Colonic mucosa (tissue), 4 donors: ENCODE results near the gene EPHB6. TPM values are rescaled to one million over a fixed set of nuclear protein-coding genes. Genes with fewer than 3 reads are reported as not detected.

Experiments
- DNase-seq: peaks from one replicate; pipeline ENCODE4 v3.0.0-alpha.2; 2020
- H3K27ac ChIP-seq: fragments of 200-600 bp; one replicate; pipeline ENCODE4 v1.8.0; 2021
- H3K27me3 ChIP-seq: fragments of 200-600 bp; one replicate; pipeline ENCODE4 v1.8.0; 2021
- H3K36me3 ChIP-seq: fragments of 200-600 bp; one replicate; pipeline ENCODE4 v1.8.0; 2021
- H3K4me1 ChIP-seq: fragments of 200-600 bp; one replicate; pipeline ENCODE4 v1.8.0; 2021; ENCODE audit warnings: mild to moderate bottlenecking
- H3K4me3 ChIP-seq: fragments of 200-600 bp; one replicate; pipeline ENCODE4 v1.8.0; 2021
- H3K9ac ChIP-seq, 2 donors: one replicate each; pipeline ENCODE4 v1.7.0; 2013; ENCODE audit warnings: control low read depth in 2 of 2, low read depth in 2 of 2, low read length in 2 of 2
- H3K9me3 ChIP-seq: fragments of 200-600 bp; one replicate; pipeline ENCODE4 v1.8.0; 2021
- intact Hi-C: fragments of 100-400 bp; cut with DNase I; formaldehyde crosslinking; loops from one replicate; pipeline ENCODE4 v1.14.1; 2022
- total RNA-seq, 2 donors: library from RNA; stranded (reverse); fragmentation: NEBNext Ultra II Directional in 1 of 2; extraction: Animal tissue kit (Norgen Biotek cat#: 25700) in 1 of 2; gene quantifications; one replicate each; pipeline ENCODE4 v1.2.1, GENCODE V29; 2021
- TF ChIP-seq, protein P1 (sequence below): fragments of 200-600 bp; IDR thresholded peaks from one replicate; pipeline ENCODE4 v1.8.0; 2022; ENCODE audit warnings: antibody characterized with exemption, mild to moderate bottlenecking
- donor health status: healthy.
- donor health status: DM: no; HTN: no; CAD: no.
- donor health status: DM: no; HTN: no; CAD: no.

The EPHB6 gene
- total RNA-seq, 2 donors from 2014 or later, result 1.5 to 2.3 TPM

DNA sequence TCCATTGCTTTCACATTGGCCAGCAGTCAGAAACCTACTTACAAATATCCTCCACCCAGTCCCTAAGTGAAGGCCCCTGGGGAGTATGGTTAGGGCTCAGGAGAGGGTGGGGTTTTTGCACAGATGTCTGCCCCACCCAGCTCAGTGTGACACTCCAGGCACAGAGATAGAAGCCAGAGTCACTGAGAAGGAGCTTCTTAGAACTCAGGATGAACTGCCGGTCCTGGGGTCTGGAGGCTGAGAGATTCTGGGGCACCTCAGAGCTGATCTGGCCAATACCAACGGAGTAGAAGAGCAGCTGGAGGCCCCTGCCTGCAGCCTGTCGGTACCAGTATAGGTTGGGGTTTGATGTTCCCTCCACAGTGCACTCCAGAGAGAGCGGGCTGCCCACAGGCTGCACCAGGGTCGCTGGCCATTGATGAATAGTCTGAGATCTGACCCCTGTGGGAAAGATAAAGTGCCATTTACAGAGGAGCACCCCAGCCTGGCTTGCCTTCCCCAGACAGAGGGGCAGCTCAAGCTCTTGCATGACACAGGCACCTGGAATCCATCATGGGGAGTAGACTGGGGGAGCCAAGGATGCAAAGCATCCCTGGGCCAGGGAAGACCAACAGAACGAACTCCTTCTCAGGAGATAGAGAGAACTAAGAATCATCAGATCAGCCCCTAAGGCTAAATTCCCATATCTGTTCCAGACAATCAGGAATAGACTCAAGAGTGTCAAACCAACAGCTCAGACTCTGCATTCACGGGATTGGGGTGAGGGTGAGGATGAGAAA, 42.2 kb upstream of the EPHB6 start:
- Histone ChIP-seq H3K4me3 (no peak overlapping the region), H3K9me3 (no peaks in the 10 kb centered on the region), H3K9ac (no peak overlapping the region), H3K36me3 (no peaks in the 10 kb centered on the region), H3K27ac (no peak overlapping the region), H3K27me3 (no peaks in the 10 kb centered on the region), H3K4me1 (no peaks in the 10 kb centered on the region)
- intact Hi-C loops, result no loop called here
- TF ChIP-seq, protein P1, sequence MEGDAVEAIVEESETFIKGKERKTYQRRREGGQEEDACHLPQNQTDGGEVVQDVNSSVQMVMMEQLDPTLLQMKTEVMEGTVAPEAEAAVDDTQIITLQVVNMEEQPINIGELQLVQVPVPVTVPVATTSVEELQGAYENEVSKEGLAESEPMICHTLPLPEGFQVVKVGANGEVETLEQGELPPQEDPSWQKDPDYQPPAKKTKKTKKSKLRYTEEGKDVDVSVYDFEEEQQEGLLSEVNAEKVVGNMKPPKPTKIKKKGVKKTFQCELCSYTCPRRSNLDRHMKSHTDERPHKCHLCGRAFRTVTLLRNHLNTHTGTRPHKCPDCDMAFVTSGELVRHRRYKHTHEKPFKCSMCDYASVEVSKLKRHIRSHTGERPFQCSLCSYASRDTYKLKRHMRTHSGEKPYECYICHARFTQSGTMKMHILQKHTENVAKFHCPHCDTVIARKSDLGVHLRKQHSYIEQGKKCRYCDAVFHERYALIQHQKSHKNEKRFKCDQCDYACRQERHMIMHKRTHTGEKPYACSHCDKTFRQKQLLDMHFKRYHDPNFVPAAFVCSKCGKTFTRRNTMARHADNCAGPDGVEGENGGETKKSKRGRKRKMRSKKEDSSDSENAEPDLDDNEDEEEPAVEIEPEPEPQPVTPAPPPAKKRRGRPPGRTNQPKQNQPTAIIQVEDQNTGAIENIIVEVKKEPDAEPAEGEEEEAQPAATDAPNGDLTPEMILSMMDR, result no peak
- DNase-seq, result no peak

DNA sequence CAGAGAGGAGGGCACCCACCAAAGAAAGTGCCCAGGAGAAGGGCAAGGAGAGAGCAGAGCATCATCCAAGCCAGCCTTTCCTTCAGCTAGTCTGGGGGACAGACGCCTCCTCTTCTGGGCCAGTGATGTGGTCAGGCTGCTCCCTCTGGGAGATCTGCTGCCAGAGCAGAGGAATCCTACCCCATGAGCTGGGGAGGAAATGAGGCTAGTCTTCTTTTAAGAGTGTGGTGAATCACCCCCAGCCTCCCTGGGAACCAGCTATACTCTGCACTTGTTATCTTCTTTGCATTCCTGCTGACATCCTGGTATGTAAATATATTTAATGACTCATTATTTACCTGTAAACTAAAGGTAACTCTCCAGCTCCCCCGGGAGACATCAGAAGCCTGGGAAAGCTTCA, 41.6 kb upstream of the EPHB6 start:
- DNase-seq, result no peak
- H3K4me3 ChIP-seq, result no peak overlapping the region
- TF ChIP-seq, protein P1, result no peak
- H3K36me3 ChIP-seq, result no peaks in the 10 kb centered on the region
- no peak overlapping the region for H3K9ac ChIP-seq
- intact Hi-C loops, result no loop called here
- H3K27me3 ChIP-seq, result no peaks in the 10 kb centered on the region
- no peak overlapping the region for H3K27ac ChIP-seq
- H3K9me3 ChIP-seq, result no peaks in the 10 kb centered on the region
- no peaks in the 10 kb centered on the region for H3K4me1 ChIP-seq

DNA sequence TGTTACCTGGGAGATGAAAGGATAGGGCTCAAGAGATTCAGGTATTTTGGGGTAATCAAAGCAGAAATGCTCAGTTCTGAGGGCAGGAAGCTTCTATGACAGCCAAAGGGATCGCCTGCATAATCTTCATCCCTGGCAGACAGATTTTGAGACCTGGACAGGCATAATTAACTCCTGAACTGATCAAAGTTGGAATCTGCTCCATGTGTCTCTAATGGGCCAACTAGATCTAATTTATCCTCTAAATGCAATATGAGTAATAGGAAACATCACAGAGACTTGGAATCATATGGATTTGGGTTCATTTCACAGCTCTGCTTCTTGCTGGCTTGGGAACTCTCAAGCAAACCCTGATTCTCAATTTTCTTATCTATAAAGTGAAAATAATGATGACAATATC, 41.2 kb upstream of the EPHB6 start:
- intact Hi-C loops, result no loop called here
- no peaks in the 10 kb centered on the region for H3K9me3 ChIP-seq
- no peak overlapping the region for H3K27ac ChIP-seq
- no peak for DNase-seq
- TF ChIP-seq, protein P1, result no peak
- H3K4me3 ChIP-seq, result no peak overlapping the region
- H3K36me3 ChIP-seq, result no peaks in the 10 kb centered on the region
- H3K27me3 ChIP-seq, result no peaks in the 10 kb centered on the region
- H3K9ac ChIP-seq, result no peak overlapping the region
- no peaks in the 10 kb centered on the region for H3K4me1 ChIP-seq

DNA sequence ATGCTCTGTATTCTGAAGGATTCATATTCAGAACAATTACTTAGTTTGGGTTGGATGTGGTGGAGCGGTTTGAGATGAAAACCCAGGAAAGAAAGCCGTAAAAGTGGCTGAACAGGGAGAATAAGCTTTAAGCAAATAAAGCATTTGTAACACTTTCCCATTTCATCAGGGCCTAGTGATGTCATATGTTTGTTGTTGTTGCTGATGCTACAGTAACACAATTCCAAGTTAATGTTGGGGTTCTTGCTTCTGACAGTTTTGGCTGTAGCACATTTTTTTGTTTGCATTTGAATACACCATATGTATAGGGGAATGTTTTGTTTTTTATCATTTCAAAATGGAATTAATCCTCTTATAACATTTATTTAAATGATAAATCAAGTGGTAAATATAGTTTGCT, 40.4 kb upstream of the EPHB6 start:
- Histone ChIP-seq H3K4me1 (no peaks in the 10 kb centered on the region), H3K27me3 (no peaks in the 10 kb centered on the region), H3K9ac (no peak overlapping the region), H3K4me3 (no peak overlapping the region), H3K36me3 (no peaks in the 10 kb centered on the region), H3K9me3 (no peaks in the 10 kb centered on the region), H3K27ac (no peak overlapping the region)
- intact Hi-C loops, result no loop called here
- TF ChIP-seq, protein P1, result no peak
- no peak for DNase-seq

DNA sequence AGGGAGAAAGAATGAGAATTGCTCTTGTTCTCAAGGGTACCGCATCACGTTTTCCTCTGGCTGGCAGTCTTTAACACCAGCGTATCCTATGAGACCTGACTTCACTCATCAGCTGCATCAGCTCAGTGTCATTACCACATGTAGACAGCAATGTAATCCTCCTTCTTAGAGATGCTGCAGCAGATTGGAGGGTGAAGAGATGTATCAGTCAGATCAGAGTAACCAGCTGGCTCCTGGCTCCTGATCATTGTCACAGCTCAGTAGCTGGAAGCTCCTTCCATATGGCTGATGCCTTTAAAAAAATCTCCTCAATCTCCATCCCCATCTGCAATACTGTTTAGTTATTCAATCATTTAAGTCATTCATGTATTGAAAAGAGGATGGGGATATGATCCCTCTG, 39.7 kb upstream of the EPHB6 start:
- no peak for DNase-seq
- Histone ChIP-seq H3K27me3 (no peaks in the 10 kb centered on the region), H3K36me3 (no peaks in the 10 kb centered on the region), H3K4me1 (no peaks in the 10 kb centered on the region), H3K9ac (no peak overlapping the region), H3K4me3 (no peak overlapping the region), H3K27ac (no peak overlapping the region), H3K9me3 (no peaks in the 10 kb centered on the region)
- intact Hi-C loops, result no loop called here
- TF ChIP-seq, protein P1, result no peak
